HG03025 (cell line): ENCODE data around the gene HTR3A.
"Not testable (repeated sequence)": the region's sequence is repeated elsewhere in the genome, so short reads cannot be mapped to it uniquely, and the experiment has no call there.

Experiments used
- ATAC-seq: cut with Tn5 transposase; IDR thresholded peaks from one replicate; pipeline ENCODE4 v1.9.1; 2021; ENCODE audit warnings: mild to moderate bottlenecking, moderate library complexity; ENCODE audit not compliant: unreplicated experiment, low FRiP score

Gene HTR3A

DNA sequence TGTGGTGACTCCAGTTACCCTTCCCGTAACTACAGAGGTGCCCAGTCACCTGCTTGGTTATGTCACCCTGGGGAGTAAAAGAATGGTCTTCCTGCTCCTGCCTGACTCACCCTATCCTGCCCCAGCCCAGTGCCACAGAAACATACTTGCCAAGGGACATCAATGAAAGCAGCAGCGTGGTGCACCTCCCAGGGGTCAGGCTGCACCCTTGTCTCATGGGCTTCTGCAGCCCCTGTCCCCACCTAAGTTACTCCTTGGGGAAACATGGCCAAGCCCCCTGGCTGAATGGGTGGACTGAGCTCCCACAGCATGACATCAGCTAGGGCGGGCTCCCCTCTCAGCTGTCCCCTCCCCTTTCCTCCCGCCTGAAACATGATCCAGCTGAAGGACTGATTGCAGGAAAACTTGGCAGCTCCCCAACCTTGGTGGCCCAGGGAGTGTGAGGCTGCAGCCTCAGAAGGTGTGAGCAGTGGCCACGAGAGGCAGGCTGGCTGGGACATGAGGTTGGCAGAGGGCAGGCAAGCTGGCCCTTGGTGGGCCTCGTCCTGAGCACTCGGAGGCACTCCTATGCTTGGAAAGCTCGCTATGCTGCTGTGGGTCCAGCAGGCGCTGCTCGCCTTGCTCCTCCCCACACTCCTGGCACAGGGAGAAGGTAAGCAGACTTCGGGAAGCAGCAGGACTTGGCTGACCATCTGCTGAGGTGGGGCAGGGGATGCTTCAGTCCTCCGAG lies at the start of gene HTR3A:
HTR3A (plus strand) TSS at position 368 of the 730 bp plus-strand sequence; CDS start at position 586, 218 bp downstream.
- no peak for ATAC-seq

DNA sequence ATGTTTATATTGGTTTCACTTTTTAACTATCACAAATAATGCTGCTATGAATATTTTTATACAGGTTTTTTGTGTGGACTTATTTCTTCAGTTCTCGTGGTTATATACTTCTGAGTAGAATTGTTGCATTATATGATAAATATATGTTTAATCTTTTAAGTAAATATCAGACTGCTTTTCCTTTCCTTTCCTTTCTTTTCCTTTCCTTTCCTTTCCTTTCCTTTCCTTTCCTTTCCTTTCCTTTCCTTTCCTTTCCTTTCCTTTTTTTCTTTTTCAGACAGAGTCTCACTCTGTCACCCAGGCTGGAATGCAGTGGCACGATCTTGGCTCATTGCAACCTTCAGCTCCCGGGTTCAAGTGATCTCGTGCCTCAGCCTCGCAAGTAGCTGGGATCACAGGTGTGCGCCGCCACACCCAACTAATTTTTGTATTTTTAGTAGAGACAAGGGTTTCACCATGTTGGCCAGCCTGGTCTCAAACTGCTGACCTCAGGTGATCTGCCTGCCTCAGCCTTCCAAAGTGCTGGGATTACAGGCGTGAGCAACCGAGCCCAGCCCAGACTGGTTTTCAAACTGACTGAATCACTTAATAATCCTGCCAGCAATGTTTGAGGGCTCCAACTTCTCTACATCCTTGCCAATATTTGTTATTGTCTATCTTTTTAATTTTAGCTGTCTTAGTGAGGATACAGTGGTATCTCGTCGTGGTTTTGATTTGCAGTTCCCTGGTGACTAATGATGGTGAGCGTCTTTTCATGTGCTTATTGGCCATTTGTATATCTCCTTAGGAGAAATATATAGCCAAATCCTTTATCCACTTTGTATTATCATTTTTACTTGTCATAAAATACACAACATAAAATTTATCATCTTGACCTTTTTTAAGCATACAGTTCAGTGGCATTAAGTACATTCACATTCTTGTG lies 48.4 kb upstream of the HTR3A start:
- ATAC-seq = no peak

DNA sequence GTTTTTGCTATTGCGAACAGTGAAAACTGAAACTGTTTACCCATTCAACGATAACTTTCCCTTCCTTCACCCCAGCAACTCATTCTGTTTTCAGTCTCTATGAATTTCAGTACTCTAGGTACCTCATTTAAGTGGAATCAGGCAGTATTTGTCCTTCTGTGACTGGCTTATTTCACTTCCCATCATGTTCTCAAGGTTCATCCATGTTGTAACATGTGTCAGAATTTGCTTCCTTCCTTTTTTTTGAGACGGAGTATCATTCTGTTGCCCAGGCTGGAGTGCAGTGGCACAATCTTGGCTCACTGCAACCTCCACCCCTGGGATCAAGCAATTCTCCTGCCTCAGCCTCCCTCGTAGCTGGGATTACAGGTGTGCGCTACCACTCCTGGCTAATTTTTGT lies 46.6 kb upstream of the HTR3A start:
- ATAC-seq = no peak

DNA sequence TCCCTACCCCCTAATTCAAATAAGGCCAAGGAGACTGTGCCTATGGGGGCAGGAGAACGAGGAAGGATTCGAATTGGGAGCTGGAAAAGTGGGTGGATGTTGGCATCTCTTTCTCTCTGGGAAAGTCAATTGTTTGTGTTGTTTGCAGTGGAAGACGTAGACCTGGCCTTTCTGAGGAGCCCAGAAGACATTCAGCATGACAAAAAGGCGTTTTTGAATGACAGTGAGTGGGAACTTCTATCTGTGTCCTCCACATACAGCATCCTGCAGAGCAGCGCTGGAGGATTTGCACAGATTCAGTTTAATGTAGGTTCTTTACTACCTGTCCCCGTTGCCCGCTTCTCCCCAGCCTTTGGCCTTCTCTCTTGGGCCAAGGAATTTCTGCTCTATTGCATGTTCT lies 42.1 kb upstream of the HTR3A start:
- no peak for ATAC-seq

DNA sequence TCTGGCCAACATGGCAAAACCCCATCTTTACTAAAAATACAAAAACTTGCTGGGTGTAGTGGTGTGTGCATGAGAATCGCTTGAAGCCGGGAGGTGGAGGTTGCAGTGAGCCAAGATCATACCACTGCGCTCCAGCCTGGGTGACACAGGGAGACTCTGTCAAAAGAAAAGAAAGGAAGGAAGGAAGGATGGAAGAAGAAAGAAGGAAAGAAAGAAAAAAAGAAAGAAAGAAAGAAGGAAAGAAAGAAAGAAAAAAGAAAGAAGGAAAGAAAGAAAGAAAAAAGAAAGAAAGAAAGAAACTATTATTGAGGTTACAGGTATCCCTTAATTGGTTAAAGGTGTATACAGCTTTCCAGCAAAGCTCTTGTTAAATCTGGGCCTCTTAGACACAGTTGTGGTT lies 40.7 kb upstream of the HTR3A start:
- not testable (repeated sequence) for ATAC-seq

DNA sequence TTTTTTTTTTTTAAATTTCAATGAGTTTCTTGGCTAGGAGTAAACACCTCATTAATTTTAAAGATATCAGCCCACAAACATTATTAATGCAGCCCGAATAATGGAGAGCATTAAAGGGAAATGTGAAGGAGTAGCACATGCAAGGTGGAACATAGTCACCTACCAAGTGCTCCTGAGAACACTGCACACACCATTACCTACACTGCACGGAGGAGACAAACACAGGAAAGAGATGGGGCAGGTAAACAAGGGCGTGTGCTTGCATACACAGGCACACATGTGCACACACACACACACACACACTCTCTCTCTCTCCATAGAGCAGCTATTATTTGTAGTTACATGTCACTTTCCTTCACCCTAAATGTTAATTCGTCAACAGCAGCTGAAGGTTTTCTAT lies 40.1 kb upstream of the HTR3A start:
- ATAC-seq = no peak

DNA sequence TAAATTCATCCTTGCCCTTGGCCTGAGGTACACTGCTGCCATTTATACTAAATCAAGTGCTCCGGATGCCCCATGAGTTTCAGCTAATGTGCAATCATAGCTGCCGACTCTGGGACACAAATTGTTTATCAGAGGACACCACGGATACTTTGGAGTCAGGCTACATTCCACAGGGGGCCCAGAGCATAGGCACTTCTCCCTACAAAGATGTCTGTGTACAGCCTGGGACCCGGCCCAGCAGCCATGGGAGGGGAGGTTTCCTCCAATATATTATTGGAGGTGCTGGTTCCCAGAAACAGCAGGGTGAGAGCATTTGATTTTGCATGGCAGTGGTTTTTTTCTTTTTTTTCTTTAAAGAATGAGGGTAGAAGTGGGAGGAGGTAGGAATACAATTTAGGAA lies 39.0 kb upstream of the HTR3A start:
- ATAC-seq = no peak

DNA sequence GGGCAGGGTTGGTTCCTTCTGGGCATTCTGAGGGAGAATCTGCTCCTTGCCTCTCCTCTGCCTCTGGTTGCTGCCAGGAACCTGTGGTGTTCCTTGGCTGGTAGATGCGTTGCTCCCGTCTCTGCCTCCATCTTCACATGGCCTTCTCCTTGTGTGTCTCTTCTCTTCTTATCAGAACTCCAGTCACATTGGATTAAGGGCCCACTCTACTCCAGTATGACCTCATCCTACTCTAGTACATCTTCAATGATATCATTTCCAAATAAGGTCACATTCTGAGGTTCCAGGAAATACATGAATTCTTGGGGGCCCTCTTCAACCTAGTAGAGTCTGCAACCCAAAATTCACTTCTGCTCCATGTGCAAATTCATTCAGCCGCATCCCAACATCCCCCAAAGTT lies 37.0 kb upstream of the HTR3A start:
- ATAC-seq = no peak

DNA sequence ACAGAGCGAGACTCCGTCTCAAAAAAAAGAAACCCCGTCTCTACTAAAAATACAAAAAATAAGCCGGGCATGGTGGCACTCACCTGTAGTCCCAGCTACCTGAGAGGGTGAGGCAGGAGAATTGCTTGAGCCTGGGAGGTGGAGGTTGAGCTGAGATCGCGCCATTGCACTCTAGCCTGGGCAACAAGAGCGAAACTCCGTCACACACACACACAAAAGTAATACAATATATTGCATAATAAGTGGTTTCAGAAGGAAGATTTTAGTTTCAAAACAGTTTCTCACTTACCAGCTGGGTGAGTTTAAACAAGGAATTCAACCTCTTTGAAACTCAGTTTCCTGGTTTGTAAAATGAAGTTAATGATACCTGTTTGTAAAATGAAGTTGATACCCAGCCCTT lies 32.7 kb upstream of the HTR3A start:
- ATAC-seq = no peak

DNA sequence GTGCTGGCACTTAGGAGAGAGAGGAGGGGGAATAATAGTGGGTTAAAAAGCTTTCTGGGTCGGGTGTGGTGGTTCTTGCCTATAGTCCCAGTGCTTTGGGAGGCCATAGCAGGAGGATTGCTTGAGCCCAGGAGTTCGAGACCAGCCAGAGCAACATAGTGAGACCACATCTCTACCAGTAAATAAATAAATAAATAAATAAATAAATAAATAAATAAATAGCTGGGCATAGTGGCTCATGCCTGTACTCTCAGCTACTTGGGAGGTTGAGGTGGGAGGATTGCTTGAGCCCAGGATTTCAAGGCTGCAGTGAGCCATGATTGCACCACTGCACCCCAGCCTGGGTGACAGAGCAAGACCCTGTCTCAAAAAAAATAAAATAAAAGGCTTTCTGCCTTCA lies 28.7 kb upstream of the HTR3A start:
- ATAC-seq = not testable (repeated sequence)

DNA sequence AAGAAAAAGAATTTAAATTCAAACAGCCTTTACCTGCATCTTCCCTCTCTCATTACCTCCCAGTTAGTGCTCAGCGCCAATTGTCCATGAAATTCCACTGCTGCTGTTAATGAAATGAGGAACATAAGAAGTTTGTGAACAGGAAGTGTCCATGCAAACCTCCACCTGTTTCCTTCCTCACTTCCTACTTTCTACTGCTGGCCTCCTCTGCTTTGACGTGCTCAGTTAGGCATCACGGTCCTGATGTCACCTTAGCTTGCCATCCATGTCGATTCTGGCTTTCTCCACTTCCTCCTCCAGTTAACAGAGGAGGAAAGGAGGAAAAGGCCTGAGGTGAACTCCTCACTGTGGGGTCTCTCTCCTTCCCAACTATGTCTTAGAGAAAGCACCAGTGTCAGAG lies 26.9 kb upstream of the HTR3A start:
- ATAC-seq = no peak

DNA sequence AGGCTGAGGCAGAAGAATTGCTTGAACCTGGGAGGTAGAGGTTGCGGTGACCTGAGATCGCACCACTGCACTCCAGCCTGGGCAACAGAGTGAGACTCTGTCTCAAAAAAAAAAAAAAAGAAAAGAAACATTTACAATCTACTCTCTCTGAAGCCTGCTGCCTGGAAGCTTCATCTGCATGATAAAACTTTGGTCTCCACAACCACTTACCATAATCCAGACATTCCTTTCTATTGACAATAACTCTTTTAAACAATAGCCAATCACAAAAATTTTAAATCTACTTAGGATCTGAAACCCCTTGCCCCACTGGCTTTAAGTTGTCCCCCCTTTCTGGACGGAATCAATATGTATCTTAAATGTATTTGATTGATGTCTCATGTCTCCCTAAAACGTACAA lies 25.0 kb upstream of the HTR3A start:
- no peak for ATAC-seq

DNA sequence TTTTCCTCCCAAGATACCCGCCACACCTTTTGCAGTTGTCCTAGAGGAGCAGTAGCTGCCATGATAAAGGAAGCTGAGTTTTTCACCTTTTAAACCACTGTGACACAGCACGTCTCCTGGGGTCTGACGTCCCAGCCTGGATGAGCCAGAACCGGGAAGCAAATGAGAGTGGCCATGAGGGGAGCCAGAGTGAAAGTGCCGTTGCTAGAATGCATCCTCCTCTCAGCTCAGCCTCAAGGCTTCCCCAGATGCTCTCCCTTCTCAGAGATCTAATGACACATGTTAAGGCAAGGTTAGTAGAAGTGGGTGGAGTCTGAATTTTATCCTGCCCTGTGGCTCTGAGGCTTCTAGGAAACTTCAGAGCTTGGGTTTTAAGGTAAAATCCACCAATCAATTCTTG lies 23.4 kb upstream of the HTR3A start:
- no peak for ATAC-seq

DNA sequence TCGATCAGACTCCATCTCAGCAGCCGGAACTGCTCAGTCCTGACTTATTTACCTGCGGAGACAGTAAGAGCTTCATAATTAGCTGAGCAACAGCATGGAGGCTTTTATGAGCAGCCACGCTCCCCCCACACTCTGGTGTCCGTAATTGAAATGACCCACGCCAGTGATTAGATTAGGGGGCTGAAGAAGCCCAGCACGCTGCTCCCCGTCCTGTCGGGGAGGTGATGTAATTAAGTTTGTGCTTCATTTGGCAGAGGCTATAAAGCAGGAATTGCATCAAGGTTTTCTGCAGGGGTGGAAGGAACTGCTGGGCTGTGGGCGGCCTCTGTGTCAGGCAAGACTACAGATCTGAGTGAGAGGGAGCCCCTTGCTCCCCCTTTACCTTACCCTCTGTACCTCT lies 22.8 kb upstream of the HTR3A start:
- no peak for ATAC-seq

DNA sequence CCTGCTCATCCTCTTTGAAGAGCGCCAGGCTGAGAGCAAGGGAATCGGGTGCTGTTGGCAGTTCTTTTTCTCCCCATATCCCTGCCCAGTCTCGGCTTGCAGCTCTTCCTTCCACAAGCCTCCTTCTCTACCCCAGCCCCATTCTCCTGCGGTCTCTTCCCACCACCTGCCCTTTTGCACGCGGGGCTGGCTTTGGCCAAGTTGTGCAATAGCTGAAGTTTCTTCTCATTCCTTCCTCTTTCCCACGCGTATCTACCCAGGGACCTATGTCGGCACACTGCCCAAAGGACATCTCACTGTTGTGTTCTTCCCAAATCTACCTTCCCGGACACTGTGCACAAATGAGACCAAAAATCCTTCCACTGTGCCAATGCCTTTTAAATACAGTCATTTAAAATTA lies 22.3 kb upstream of the HTR3A start:
- no peak for ATAC-seq

DNA sequence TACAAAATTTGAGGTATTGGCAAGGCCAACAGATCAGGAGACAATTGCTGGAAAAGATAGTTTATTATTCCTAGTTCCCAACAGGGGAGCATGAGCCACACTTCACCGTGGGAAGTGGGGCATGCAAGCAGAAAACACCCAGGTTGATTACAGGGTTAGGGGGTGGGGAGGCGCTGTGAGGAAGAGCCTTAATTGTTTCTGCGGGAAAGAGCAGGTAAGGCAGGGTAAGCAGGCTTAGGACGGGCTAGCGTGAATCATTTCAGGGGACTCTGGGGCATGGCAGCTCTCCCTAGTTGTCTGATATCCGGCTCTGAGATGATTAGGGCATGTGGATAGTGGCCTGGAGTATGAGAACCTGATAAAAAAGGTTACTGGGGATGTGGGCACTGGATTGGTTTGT lies 20.7 kb upstream of the HTR3A start:
- no peak for ATAC-seq

DNA sequence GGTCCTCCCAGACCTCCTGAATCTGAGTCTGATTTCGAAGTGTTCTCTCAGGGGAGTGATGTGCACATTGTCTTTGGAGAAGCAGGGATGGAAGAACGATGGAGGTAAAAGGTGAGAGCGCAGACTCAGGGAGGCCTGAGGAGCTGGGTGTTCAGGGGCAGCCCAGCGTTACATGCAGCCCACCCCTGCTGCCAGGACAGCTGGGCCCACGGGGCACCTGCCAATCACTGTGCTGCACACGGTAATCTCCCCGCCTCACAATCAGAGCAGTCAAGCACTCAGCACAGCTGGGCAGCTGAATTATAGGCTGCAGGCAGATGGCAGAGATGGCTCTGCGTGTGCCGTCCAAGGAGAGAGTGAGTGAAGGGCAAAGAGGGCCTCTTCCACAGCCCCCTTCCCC lies 17.9 kb upstream of the HTR3A start:
- ATAC-seq = no peak

DNA sequence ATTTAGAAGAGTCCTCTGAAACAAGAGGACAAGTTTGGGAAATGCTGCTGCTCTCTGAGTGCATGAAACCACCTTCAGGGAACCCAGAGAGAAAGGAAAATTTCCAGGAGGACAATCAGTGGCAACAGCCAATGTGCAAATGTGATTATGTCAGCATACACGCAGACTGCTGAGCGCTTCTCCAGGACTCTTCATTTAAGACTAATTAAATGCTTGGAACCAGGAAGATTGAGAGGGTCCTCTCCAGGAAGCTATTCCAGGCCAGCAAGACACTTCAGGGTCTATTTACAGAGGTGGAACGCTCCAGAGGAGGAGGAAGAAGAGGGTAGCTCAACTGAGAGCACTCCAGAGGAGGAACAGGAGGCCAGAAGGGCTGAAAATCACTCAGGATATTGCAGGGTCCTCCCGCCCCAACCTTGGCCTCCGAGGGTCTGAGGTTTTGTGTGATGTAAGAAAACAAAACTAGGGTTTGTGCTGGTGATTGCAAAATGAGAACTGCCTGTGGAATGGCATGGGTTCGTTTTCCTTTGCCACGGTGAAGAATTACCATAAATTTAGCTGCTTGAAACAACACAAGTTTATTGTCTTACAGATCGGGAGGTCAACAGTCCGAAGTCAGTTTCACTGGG lies 14.1 kb upstream of the HTR3A start:
- no peak for ATAC-seq

DNA sequence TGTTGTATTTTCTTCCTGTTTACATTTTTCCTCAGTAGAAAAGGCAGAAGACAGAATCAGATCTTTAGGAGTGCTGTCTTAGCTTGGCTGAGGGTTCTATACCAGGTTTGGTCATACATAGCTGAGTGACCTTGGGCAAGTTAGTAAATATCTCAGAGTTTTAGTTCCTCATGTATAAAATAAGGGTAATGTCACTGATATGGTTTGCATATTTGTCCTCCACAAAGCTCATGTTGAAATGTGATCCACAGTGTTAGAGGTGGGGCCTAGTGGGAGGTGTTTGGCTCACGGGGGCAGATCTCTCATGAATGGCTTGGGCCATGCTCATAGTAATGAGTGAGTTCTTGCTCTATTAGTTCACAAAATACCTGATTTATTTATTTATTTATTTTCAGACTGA lies 7.5 kb upstream of the HTR3A start:
- ATAC-seq = no peak

DNA sequence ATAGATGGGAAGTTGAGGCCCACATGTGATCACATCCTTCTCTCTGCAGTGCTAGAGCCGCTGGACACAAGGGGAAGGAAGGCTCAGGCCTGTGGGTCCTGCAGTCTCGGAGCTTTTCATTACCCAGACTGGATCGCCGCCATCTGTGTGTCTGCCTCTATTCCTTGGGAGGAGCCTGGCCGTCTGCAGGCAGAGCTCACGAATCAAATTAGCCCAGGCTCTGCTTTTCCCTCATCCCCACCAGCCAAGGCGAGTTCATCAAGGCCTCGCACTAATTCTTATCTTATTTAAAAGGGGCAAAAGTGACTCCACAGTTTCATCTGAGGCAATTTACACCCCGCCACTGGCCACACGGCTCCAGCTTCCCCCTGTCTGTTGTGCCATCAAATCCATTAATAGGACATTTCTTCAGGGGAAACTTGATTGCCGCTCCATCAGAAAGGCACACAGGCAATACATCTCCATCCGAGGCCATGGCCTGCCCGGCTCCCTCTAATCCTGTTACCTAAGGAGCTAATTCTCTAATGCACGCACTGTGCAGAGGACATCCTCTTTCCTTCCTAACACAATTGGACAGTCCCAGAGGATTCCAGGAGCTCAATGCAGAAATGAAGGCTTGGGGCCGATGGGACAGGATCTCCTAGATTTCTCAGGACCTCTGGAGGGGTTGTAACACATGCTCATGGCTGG lies 3.3 kb upstream of the HTR3A start:
- no peak for ATAC-seq

DNA sequence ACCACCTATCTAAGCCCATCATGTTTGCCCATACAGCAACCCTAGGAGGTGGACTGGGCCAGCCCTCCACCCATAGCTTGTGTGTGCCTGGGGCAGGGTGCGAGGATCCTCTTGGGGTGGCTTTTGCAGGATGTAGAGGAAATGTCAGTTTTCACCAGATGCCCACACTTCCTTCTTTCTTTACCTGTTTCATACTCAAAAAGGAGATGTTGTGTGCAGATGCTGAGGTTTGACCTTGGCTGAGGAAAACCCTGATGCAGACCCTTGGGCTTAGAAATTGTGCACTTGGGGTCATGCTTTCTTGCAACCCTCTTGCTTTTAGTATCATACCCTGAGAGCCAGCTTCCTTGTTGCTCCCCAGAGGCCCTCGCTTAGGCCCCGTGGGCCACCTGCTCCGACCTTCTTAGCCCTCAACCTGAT lies 2.2 kb downstream of the HTR3A start:
- no peak for ATAC-seq
